HG02623 (cell line): ENCODE results near the gene EXOC3L1.

ENCODE experiments used
- ATAC-seq: cut with Tn5 transposase; IDR thresholded peaks from one replicate; pipeline ENCODE4 v1.9.1; 2021; ENCODE audit warnings: moderate library complexity; ENCODE audit not compliant: unreplicated experiment

The EXOC3L1 gene

GRCh38 chr16:67216612-67217490 is 26.9 kb upstream of the EXOC3L1 start:
- no peak for ATAC-seq

- ATAC-seq, result no peak
Measured at GRCh38 chr16:67215706-67216105, 25.8 kb upstream of the EXOC3L1 start.

GRCh38 chr16:67213197-67214019 is 23.5 kb upstream of the EXOC3L1 start:
- no peak for ATAC-seq

GRCh38 chr16:67212766-67213165 is 22.8 kb upstream of the EXOC3L1 start:
- no peak for ATAC-seq

- no peak for ATAC-seq
Measured at GRCh38 chr16:67211674-67212073, 21.7 kb upstream of the EXOC3L1 start.

GRCh38 chr16:67210069-67210937 is 20.4 kb upstream of the EXOC3L1 start:
- no peak for ATAC-seq

- ATAC-seq, result no peak
Measured at GRCh38 chr16:67209565-67209964, 19.6 kb upstream of the EXOC3L1 start.

- no peak for ATAC-seq
Measured at GRCh38 chr16:67208154-67208896, 18.4 kb upstream of the EXOC3L1 start.

- ATAC-seq, result no peak
Measured at GRCh38 chr16:67207249-67208091, 17.5 kb upstream of the EXOC3L1 start.

GRCh38 chr16:67206838-67207248 is 16.9 kb upstream of the EXOC3L1 start:
- no peak for ATAC-seq

- no peak for ATAC-seq
Measured at GRCh38 chr16:67206129-67206837, 16.3 kb upstream of the EXOC3L1 start.

GRCh38 chr16:67204076-67204475 is 14.1 kb upstream of the EXOC3L1 start:
- ATAC-seq, result no peak

- ATAC-seq, result no peak
Measured at GRCh38 chr16:67202956-67203493, 13.1 kb upstream of the EXOC3L1 start.

GRCh38 chr16:67202426-67202825 is 12.5 kb upstream of the EXOC3L1 start:
- ATAC-seq, result no peak

- ATAC-seq, result no peak
Measured at GRCh38 chr16:67201411-67202345, 11.7 kb upstream of the EXOC3L1 start.

GRCh38 chr16:67200491-67200890 is 10.6 kb upstream of the EXOC3L1 start:
- no peak for ATAC-seq

- no peak for ATAC-seq
Measured at GRCh38 chr16:67199808-67200198, 9.9 kb upstream of the EXOC3L1 start.
